Ovary (tissue), 9 donors: ENCODE data around the gene TMTC2. TPM values are rescaled to one million over a fixed set of nuclear protein-coding genes. Genes with fewer than 3 reads are reported as not detected.

Experiments
- DNase-seq, 5 donors: peaks; one replicate each; pipeline ENCODE4 v3.0.0-alpha.2; 2019 to 2020
- H3K27ac ChIP-seq, 2 donors: fragments of 200-600 bp; one replicate each; pipeline versions ENCODE4 v1.5.1 to v1.8.0; 2019 to 2022
- H3K27me3 ChIP-seq: fragments of 200-600 bp; one replicate; pipeline ENCODE4 v1.8.0; 2022
- H3K36me3 ChIP-seq: fragments of 200-600 bp; sonication (generic); one replicate; pipeline ENCODE4 v1.5.1; 2019
- H3K4me1 ChIP-seq: one replicate; pipeline ENCODE4 v1.8.1; 2013; ENCODE audit warnings: mild to moderate bottlenecking, moderate library complexity; ENCODE audit not compliant: insufficient read depth
- H3K4me3 ChIP-seq: fragments of 200-600 bp; sonication (generic); one replicate; pipeline ENCODE4 v1.5.1; 2017
- H3K9me3 ChIP-seq, 2 donors: fragments of 200-600 bp in 1 of 2; sonication (generic) in 1 of 2; one replicate each; pipeline versions ENCODE4 v1.5.1 to v1.8.1; 2013 to 2019; ENCODE audit warnings: mild to moderate bottlenecking in 1 of 2, moderate library complexity in 1 of 2
- EP300 ChIP-seq: sonication (generic); formaldehyde crosslinking; IDR thresholded peaks from one replicate; pipeline ENCODE4 v1.6.1; 2017; ENCODE audit warnings: antibody characterized with exemption
- POLR2A ChIP-seq: fragments of 450-650 bp; IDR thresholded peaks from one replicate; pipeline ENCODE4 v1.6.1; 2017; ENCODE audit warnings: antibody characterized with exemption, mild to moderate bottlenecking, moderate library complexity
- WGBS, 3 donors: extraction: QIAGEN DNeasy Blood & Tissue Kit in 1 of 3; methylation state at CpG; one replicate each; pipeline versions ENCODE4 v1.1.5 to v1.1.7; 2013 to 2017; 5-methylcytosine and 5-hydroxymethylcytosine counted together
- intact Hi-C, 4 donors: fragments of 100-400 bp; cut with DNase I; formaldehyde crosslinking; loops; one replicate each; pipeline versions ENCODE4 v1.11.0 to v1.15.1; 2022 to 2023
- polyA plus RNA-seq, 2 donors: library from polyadenylated mRNA; stranded (reverse); fragments of 200-250 nt in 1 of 2; fragments of 350-450 nt in 1 of 2; fragmentation: Illumina TruSeq in 1 of 2; extraction: RNeasy Lipid Tissue Mini Kit (QIAGEN cat#74804) in 1 of 2; gene quantifications; one replicate each; pipeline ENCODE4 v1.2.3, GENCODE V29; 2013 to 2014
- total RNA-seq, 7 donors: library from RNA; depleted of rRNA in 2 of 7; stranded (reverse); fragments of >200 nt in 2 of 7; fragmentation: NEBNext Ultra II Directional in 3 of 7; extraction: Animal tissue kit (Norgen Biotek cat#: 25700) in 3 of 7; gene quantifications; one replicate each; pipeline versions ENCODE4 v1.1.0 to v1.2.4, GENCODE V29; 2016 to 2023
- TF ChIP-seq, protein P1 (sequence below), 3 donors: fragments of 450-650 bp in 2 of 3; fragments of 200-600 bp in 1 of 3; IDR thresholded peaks; one replicate each; pipeline versions ENCODE4 v1.5.1 to v1.8.0; 2016 to 2022; ENCODE audit warnings: antibody characterized with exemption in 3 of 3, mild to moderate bottlenecking in 1 of 3
- donor health status: DM: no; HTN: no; CAD: no; lungs with moderate emphysema.
- donor health status: DM: no; HTN: no; CAD: no.
- donor health status: Bipolar disorder and iron deficiency.
- donor health status: DM: yes; HTN: yes; CAD: no.
- donor health status: DM: no; HTN: no; CAD: no.
- donor health status: DM: yes; HTN: yes; CAD: no.

TMTC2 gene
- total and polyA plus RNA-seq, 9 donors = 2.0 to 22.6 (median 5.6) TPM

DNA sequence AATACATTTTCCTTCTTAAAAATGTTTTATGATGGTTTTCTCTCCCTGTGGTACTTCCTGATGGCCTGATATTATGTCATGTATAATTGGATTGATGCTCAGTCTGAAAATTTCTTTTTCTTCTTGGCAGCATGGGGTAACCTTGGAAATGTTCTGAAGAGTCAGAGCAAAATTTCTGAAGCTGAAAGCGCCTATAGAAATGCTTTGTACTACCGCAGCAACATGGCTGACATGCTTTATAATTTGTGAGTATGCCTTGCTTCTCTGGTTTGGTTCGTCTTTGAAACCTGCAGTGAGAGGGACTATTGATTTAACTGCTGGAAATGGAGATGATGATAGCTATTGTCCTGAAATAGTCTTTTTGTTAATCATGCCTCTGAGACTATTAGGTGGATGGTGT lies 243.6 kb downstream of the TMTC2 start:
- 93 to 96% (median 94%) methylated on average over 3 of the region's 3 CpGs for WGBS, 3 donors

GRCh38 chr12:82931349-82932116 lies 244.8 kb downstream of the TMTC2 start:
- H3K4me3 ChIP-seq = no peak overlapping the region
- no peaks in the 10 kb centered on the region for H3K36me3 ChIP-seq
- H3K27ac ChIP-seq = no peak overlapping the region
- no peaks in the 10 kb centered on the region for H3K27me3 ChIP-seq
- no peak for TF ChIP-seq EP300
- no peak for TF ChIP-seq POLR2A
- TF ChIP-seq, protein P1, sequence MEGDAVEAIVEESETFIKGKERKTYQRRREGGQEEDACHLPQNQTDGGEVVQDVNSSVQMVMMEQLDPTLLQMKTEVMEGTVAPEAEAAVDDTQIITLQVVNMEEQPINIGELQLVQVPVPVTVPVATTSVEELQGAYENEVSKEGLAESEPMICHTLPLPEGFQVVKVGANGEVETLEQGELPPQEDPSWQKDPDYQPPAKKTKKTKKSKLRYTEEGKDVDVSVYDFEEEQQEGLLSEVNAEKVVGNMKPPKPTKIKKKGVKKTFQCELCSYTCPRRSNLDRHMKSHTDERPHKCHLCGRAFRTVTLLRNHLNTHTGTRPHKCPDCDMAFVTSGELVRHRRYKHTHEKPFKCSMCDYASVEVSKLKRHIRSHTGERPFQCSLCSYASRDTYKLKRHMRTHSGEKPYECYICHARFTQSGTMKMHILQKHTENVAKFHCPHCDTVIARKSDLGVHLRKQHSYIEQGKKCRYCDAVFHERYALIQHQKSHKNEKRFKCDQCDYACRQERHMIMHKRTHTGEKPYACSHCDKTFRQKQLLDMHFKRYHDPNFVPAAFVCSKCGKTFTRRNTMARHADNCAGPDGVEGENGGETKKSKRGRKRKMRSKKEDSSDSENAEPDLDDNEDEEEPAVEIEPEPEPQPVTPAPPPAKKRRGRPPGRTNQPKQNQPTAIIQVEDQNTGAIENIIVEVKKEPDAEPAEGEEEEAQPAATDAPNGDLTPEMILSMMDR (IDR thresholded peaks at IDR 0.05) = no peak
- 91 to 95% (median 92%) methylated on average over 5 of the region's 5 CpGs for WGBS, 3 donors
- H3K4me1 ChIP-seq = no peaks in the 10 kb centered on the region
- intact Hi-C loops = no loop called here
- DNase-seq = no peak
- H3K9me3 ChIP-seq = no peaks in the 10 kb centered on the region

More for the DNA sequence above, 243.6 kb downstream of the TMTC2 start:
- intact Hi-C loops = no loop called here
- H3K36me3 ChIP-seq = no peaks in the 10 kb centered on the region
- H3K4me1 ChIP-seq = no peaks in the 10 kb centered on the region
- H3K27me3 ChIP-seq = no peaks in the 10 kb centered on the region
- no peak overlapping the region for H3K4me3 ChIP-seq
- no peak for TF ChIP-seq POLR2A
- TF ChIP-seq, protein P1 (IDR thresholded peaks at IDR 0.05) = no peak
- no peak for TF ChIP-seq EP300
- no peaks in the 10 kb centered on the region for H3K9me3 ChIP-seq
- no peak overlapping the region for H3K27ac ChIP-seq
- no peak for DNase-seq

- Histone ChIP-seq H3K27ac (no peak overlapping the region), H3K4me3 (no peak overlapping the region), H3K27me3 (no peaks in the 10 kb centered on the region), H3K4me1 (no peaks in the 10 kb centered on the region), H3K36me3 (no peaks in the 10 kb centered on the region), H3K9me3 (no peaks in the 10 kb centered on the region)
- 31 to 34% (median 34%) methylated on average over 2 of the region's 2 CpGs for WGBS, 3 donors
- TF ChIP-seq, protein P1 (IDR thresholded peaks at IDR 0.05) = no peak
- TF ChIP-seq EP300 (no peak), POLR2A (no peak)
- DNase-seq = no peak
- intact Hi-C loops = no loop called here
Observed at GRCh38 chr12:82937151-82937550, 250.4 kb downstream of the TMTC2 start.

GRCh38 chr12:82942521-82942920 lies 255.8 kb downstream of the TMTC2 start:
- TF ChIP-seq, protein P1 (IDR thresholded peaks at IDR 0.05) = no peak
- TF ChIP-seq EP300 = no peak
- TF ChIP-seq POLR2A = no peak
- WGBS, 3 donors = 47 to 66% (median 64%) methylated on average over 2 of the region's 2 CpGs
- Histone ChIP-seq H3K4me3 (no peak overlapping the region), H3K27me3 (no peaks in the 10 kb centered on the region), H3K9me3 (no peaks in the 10 kb centered on the region), H3K4me1 (no peaks in the 10 kb centered on the region), H3K27ac (no peak overlapping the region), H3K36me3 (no peaks in the 10 kb centered on the region)
- intact Hi-C loops = no loop called here
- DNase-seq = no peak
